ENCODE results near the gene WASF2. TPM values are rescaled to one million over a fixed set of nuclear protein-coding genes. Genes with fewer than 3 reads are reported as not detected.
"Not testable (repeated sequence)": the region's sequence is repeated elsewhere in the genome, so short reads cannot be mapped to it uniquely, and the experiment has no call there.

WASF2 gene
- total RNA-seq, 1 experiment from 2014 or later = 65.9 TPM

- no peak overlapping the region for H3K18ac ChIP-seq (ENCODE audit: insufficient read length, low read depth, low read length)
- no peaks in the 10 kb centered on the region for H3K27me3 Mint-ChIP-seq (ENCODE audit: low read depth)
- H3K4me1 Mint-ChIP-seq = peaks cover 28 to 39% of the 10 kb centered on the region in 2 experiments
Measured at GRCh38 chr1:27408151-27408550, 81.8 kb downstream of the WASF2 start.

GRCh38 chr1:27406791-27407190 lies 83.2 kb downstream of the WASF2 start:
- not testable (repeated sequence) for H2AFZ ChIP-seq (ENCODE audit: low read length); H3K9ac ChIP-seq (ENCODE audit: extremely low read depth, insufficient read length, low read length); H3K27ac ChIP-seq (ENCODE audit: insufficient read length, low read depth, low read length); DNase-seq; H3K4me2 ChIP-seq (ENCODE audit: insufficient read depth, insufficient read length, low read length); H4K8ac ChIP-seq (replicated peaks; ENCODE audit: insufficient read length, low read depth, low read length); H3K56ac ChIP-seq (ENCODE audit: insufficient read length, low read depth, low read length); H3K4ac ChIP-seq (ENCODE audit: low read depth, low read length); H4K5ac ChIP-seq (ENCODE audit: insufficient read length, low read depth, low read length); H3K27me3 ChIP-seq (ENCODE audit: insufficient read depth, low read length); H3K79me2 ChIP-seq (ENCODE audit: insufficient read depth, low read length); H4K91ac ChIP-seq (ENCODE audit: insufficient read length, low read depth, low read length); H3T11ph ChIP-seq (ENCODE audit: low read length); H3K4me3 Mint-ChIP-seq; H3K4me1 ChIP-seq (ENCODE audit: insufficient read depth, low read length); H2BK15ac ChIP-seq (ENCODE audit: low read depth, low read length); H2AK5ac ChIP-seq (ENCODE audit: insufficient read length, low read length); H3K14ac ChIP-seq (ENCODE audit: insufficient read depth, low read length); H4K20me1 ChIP-seq (ENCODE audit: control insufficient read depth, insufficient read depth, insufficient read length); H3K9me3 ChIP-seq (ENCODE audit: control insufficient read depth, low read depth, low read length); H3K23ac ChIP-seq (ENCODE audit: insufficient read length, low read depth, low read length); H3K27me3 Mint-ChIP-seq (ENCODE audit: low read depth); H2BK120ac ChIP-seq (ENCODE audit: low read depth, low read length, poor library complexity, severe bottlenecking); H3K9me3 Mint-ChIP-seq; H2BK5ac ChIP-seq (ENCODE audit: insufficient read length, low read length); H2BK20ac ChIP-seq (ENCODE audit: low read depth, low read length, poor library complexity, severe bottlenecking); H3K23me2 ChIP-seq (ENCODE audit: insufficient read length, low read depth, low read length, poor library complexity, severe bottlenecking); H3K18ac ChIP-seq (ENCODE audit: insufficient read length, low read depth, low read length); H2BK12ac ChIP-seq (ENCODE audit: insufficient read length, low read depth, low read length); H3K79me1 ChIP-seq (ENCODE audit: insufficient read depth, low read depth, low read length, poor library complexity, severe bottlenecking)
- Mint-ChIP-seq H3K4me1 (peaks cover 34 to 48% of the 10 kb centered on the region in 2 experiments), H3K27ac (peak overlapping the region in 1 of 3 experiments; percentile 98; a peak in 1 of 7 replicates), H3K36me3 (ENCODE audit: insufficient read depth in 1 of 3, low read depth in 3 of 3) (peaks cover 15 to 37% (median 36%) of the 10 kb centered on the region in 3 experiments; a peak in 6 of 7 replicates)
- WGBS (ENCODE audit: extremely low coverage, insufficient read length, low lambda C conversion rate) = no CpG with 5 or more reads among the region's 2 CpGs

More at GRCh38 chr1:27408151-27408550, 81.8 kb downstream of the WASF2 start:
- no CpG with 5 or more reads among the region's 9 CpGs for WGBS (ENCODE audit: extremely low coverage, insufficient read length, low lambda C conversion rate)
- Histone ChIP-seq H3K27ac (ENCODE audit: insufficient read length, low read depth, low read length) (no peak overlapping the region), H3K4ac (ENCODE audit: low read depth, low read length) (no peak overlapping the region), H3K4me1 (ENCODE audit: insufficient read depth, low read length) (no peaks in the 10 kb centered on the region), H4K20me1 (ENCODE audit: control insufficient read depth, insufficient read depth, insufficient read length) (no peaks in the 10 kb centered on the region), H2AK5ac (ENCODE audit: insufficient read length, low read length) (no peak overlapping the region), H2BK20ac (ENCODE audit: low read depth, low read length, poor library complexity, severe bottlenecking) (no peak overlapping the region), H4K8ac (replicated peaks; ENCODE audit: insufficient read length, low read depth, low read length) (no peak overlapping the region), H3K9me3 (ENCODE audit: control insufficient read depth, low read depth, low read length) (no peaks in the 10 kb centered on the region), H2AFZ (ENCODE audit: low read length) (no peak overlapping the region), H3K4me2 (ENCODE audit: insufficient read depth, insufficient read length, low read length) (no peak overlapping the region), H3K23ac (ENCODE audit: insufficient read length, low read depth, low read length) (no peak overlapping the region), H2BK12ac (ENCODE audit: insufficient read length, low read depth, low read length) (no peak overlapping the region), H2BK120ac (ENCODE audit: low read depth, low read length, poor library complexity, severe bottlenecking) (no peak overlapping the region), H3K14ac (ENCODE audit: insufficient read depth, low read length) (no peak overlapping the region), H3K79me2 (ENCODE audit: insufficient read depth, low read length) (no peaks in the 10 kb centered on the region), H3T11ph (ENCODE audit: low read length) (no peak overlapping the region), H4K5ac (ENCODE audit: insufficient read length, low read depth, low read length) (no peak overlapping the region), H4K91ac (ENCODE audit: insufficient read length, low read depth, low read length) (no peak overlapping the region), H3K79me1 (ENCODE audit: insufficient read depth, low read depth, low read length, poor library complexity, severe bottlenecking) (no peaks in the 10 kb centered on the region), H3K23me2 (ENCODE audit: insufficient read length, low read depth, low read length, poor library complexity, severe bottlenecking) (no peaks in the 10 kb centered on the region), H2BK15ac (ENCODE audit: low read depth, low read length) (no peak overlapping the region), H3K56ac (ENCODE audit: insufficient read length, low read depth, low read length) (no peak overlapping the region), H3K27me3 (ENCODE audit: insufficient read depth, low read length) (no peaks in the 10 kb centered on the region), H3K9ac (ENCODE audit: extremely low read depth, insufficient read length, low read length) (no peak overlapping the region), H2BK5ac (ENCODE audit: insufficient read length, low read length) (no peak overlapping the region)
- no peak for DNase-seq
- no peaks in the 10 kb centered on the region for H3K9me3 Mint-ChIP-seq
- no peak overlapping the region; a peak in 2 of 7 replicates for H3K27ac Mint-ChIP-seq
- peaks cover 22 to 50% (median 48%) of the 10 kb centered on the region in 3 experiments; a peak in 6 of 7 replicates for H3K36me3 Mint-ChIP-seq (ENCODE audit: insufficient read depth in 1 of 3, low read depth in 3 of 3)
- H3K4me3 Mint-ChIP-seq = no peak overlapping the region
- TF ChIP-seq CTCF (conservative IDR thresholded peaks at IDR 0.05) = no peak
